HAP-1 (cell line): ENCODE data around the gene RPTOR.
"Not testable (repeated sequence)": the region's sequence is repeated elsewhere in the genome, so short reads cannot be mapped to it uniquely, and the experiment has no call there.

ENCODE experiments used
- DNase-seq, 2 experiments: peaks; one replicate each; pipeline ENCODE4 v3.0.0-alpha.2; 2016 to 2020; ENCODE audit warnings: low spot score in 2 of 2
- H3K27me3 ChIP-seq: fragments of 250-450 bp; sonication (Bioruptor Pico); 2 replicates; pipeline ENCODE4 v1.5.1; 2020; ENCODE audit warnings: low read depth, mild to moderate bottlenecking, moderate library complexity
- H3K36me3 ChIP-seq: fragments of 250-450 bp; sonication (Bioruptor Pico); replicated peaks from 2 replicates; pipeline ENCODE4 v1.5.1; 2020; ENCODE audit warnings: mild to moderate bottlenecking
- H3K4me1 ChIP-seq: fragments of 250-450 bp; sonication (Bioruptor Pico); 2 replicates; pipeline ENCODE4 v1.5.1; 2020; ENCODE audit warnings: mild to moderate bottlenecking
- H3K4me3 ChIP-seq: fragments of 250-450 bp; sonication (Bioruptor Pico); 2 replicates; pipeline ENCODE4 v1.5.1; 2020; ENCODE audit warnings: mild to moderate bottlenecking, moderate library complexity
- H3K9me3 ChIP-seq: fragments of 250-450 bp; sonication (Bioruptor Pico); 2 replicates; pipeline ENCODE4 v1.5.1; 2020; ENCODE audit warnings: mild to moderate bottlenecking, moderate library complexity
- in situ Hi-C: fragments of 300-500 bp; cut with MboI; formaldehyde crosslinking; loops from 3 replicates; pipeline ENCODE4 v1.14.3; 2020; ENCODE audit warnings: low sequenced_read_pairs, inconsistent platforms, mixed read lengths

RPTOR gene

GRCh38 chr17:80696964-80697363 is 152.3 kb downstream of the RPTOR start:
- Histone ChIP-seq H3K4me1 (peaks cover 17% of the 10 kb centered on the region), H3K36me3 (no peaks in the 10 kb centered on the region), H3K4me3 (no peak overlapping the region), H3K27me3 (no peaks in the 10 kb centered on the region), H3K9me3 (no peaks in the 10 kb centered on the region)
- in situ Hi-C loops, result no loop called here
- no peak for DNase-seq

- Histone ChIP-seq H3K9me3 (no peaks in the 10 kb centered on the region), H3K27me3 (no peaks in the 10 kb centered on the region), H3K4me3 (no peak overlapping the region), H3K4me1 (peaks cover 19% of the 10 kb centered on the region), H3K36me3 (no peaks in the 10 kb centered on the region)
- in situ Hi-C loops, result no loop called here
- DNase-seq, result peak; percentile 62 to 69
Observed at GRCh38 chr17:80698297-80698696, 153.7 kb downstream of the RPTOR start.

GRCh38 chr17:80699205-80699604 is 154.6 kb downstream of the RPTOR start:
- H3K9me3 ChIP-seq, H3K36me3 ChIP-seq, H3K27me3 ChIP-seq, H3K4me3 ChIP-seq, in situ Hi-C loops, DNase-seq: not testable (repeated sequence)
- peaks cover 19% of the 10 kb centered on the region for H3K4me1 ChIP-seq

GRCh38 chr17:80701730-80702129 is 157.1 kb downstream of the RPTOR start:
- Histone ChIP-seq H3K9me3 (no peaks in the 10 kb centered on the region), H3K36me3 (no peaks in the 10 kb centered on the region), H3K27me3 (no peaks in the 10 kb centered on the region), H3K4me3 (no peak overlapping the region), H3K4me1 (peaks cover 24% of the 10 kb centered on the region)
- peak; percentile 3 to 35 for DNase-seq
- in situ Hi-C loops, result no loop called here

GRCh38 chr17:80702315-80703141 is 157.9 kb downstream of the RPTOR start:
- H3K36me3 ChIP-seq, result no peaks in the 10 kb centered on the region; the same call in 1 of the 2 replicates
- H3K9me3 ChIP-seq, result no peaks in the 10 kb centered on the region
- in situ Hi-C loops, result no loop called here
- DNase-seq, result no peak
- H3K4me3 ChIP-seq, result no peak overlapping the region
- H3K4me1 ChIP-seq, result peaks cover 27% of the 10 kb centered on the region
- no peaks in the 10 kb centered on the region for H3K27me3 ChIP-seq

- Histone ChIP-seq H3K27me3 (no peaks in the 10 kb centered on the region), H3K4me3 (no peak overlapping the region), H3K9me3 (no peaks in the 10 kb centered on the region), H3K36me3 (no peaks in the 10 kb centered on the region; the same call in 1 of the 2 replicates), H3K4me1 (peaks cover 25% of the 10 kb centered on the region)
- DNase-seq, result no peak
- in situ Hi-C loops, result no loop called here
Observed at GRCh38 chr17:80703142-80703478, 158.5 kb downstream of the RPTOR start.

GRCh38 chr17:80704381-80704819 is 159.8 kb downstream of the RPTOR start:
- Histone ChIP-seq H3K4me1 (peaks cover 15% of the 10 kb centered on the region), H3K4me3 (no peak overlapping the region), H3K36me3 (no peaks in the 10 kb centered on the region; the same call in 1 of the 2 replicates), H3K27me3 (no peaks in the 10 kb centered on the region), H3K9me3 (no peaks in the 10 kb centered on the region)
- DNase-seq, result no peak
- in situ Hi-C loops, result no loop called here

GRCh38 chr17:80704894-80705293 is 160.3 kb downstream of the RPTOR start:
- in situ Hi-C loops, result no loop called here
- Histone ChIP-seq H3K9me3 (no peaks in the 10 kb centered on the region), H3K4me1 (peaks cover 15% of the 10 kb centered on the region)

GRCh38 chr17:80705988-80706387 is 161.3 kb downstream of the RPTOR start:
- Histone ChIP-seq H3K9me3 (no peaks in the 10 kb centered on the region), H3K4me3 (no peak overlapping the region), H3K4me1 (peaks cover 25% of the 10 kb centered on the region), H3K36me3 (no peaks in the 10 kb centered on the region; the same call in 1 of the 2 replicates), H3K27me3 (no peaks in the 10 kb centered on the region)
- in situ Hi-C loops, result no loop called here
- DNase-seq, result no peak

More at GRCh38 chr17:80704894-80705293, 160.3 kb downstream of the RPTOR start:
- Histone ChIP-seq H3K27me3 (no peaks in the 10 kb centered on the region), H3K4me3 (no peak overlapping the region), H3K36me3 (no peaks in the 10 kb centered on the region; the same call in 1 of the 2 replicates)
- no peak for DNase-seq

GRCh38 chr17:80706463-80706867 is 161.8 kb downstream of the RPTOR start:
- peak; percentile 5 to 55 for DNase-seq
- Histone ChIP-seq H3K4me1 (peaks cover 26% of the 10 kb centered on the region), H3K9me3 (no peaks in the 10 kb centered on the region), H3K27me3 (no peaks in the 10 kb centered on the region), H3K4me3 (no peak overlapping the region), H3K36me3 (no peaks in the 10 kb centered on the region; the same call in 1 of the 2 replicates)
- in situ Hi-C loops, result no loop called here

- Histone ChIP-seq H3K4me3 (no peak overlapping the region), H3K27me3 (no peaks in the 10 kb centered on the region), H3K9me3 (no peaks in the 10 kb centered on the region), H3K36me3 (no peaks in the 10 kb centered on the region; the same call in 1 of the 2 replicates), H3K4me1 (peaks cover 19% of the 10 kb centered on the region)
- no peak for DNase-seq
- in situ Hi-C loops, result no loop called here
Observed at GRCh38 chr17:80708480-80708879, 163.8 kb downstream of the RPTOR start.

- in situ Hi-C loops, result no loop called here
- Histone ChIP-seq H3K36me3 (no peaks in the 10 kb centered on the region; the same call in 1 of the 2 replicates), H3K4me3 (no peak overlapping the region), H3K27me3 (no peaks in the 10 kb centered on the region), H3K9me3 (no peaks in the 10 kb centered on the region), H3K4me1 (peaks cover 19% of the 10 kb centered on the region)
- no peak for DNase-seq
Observed at GRCh38 chr17:80709090-80709695, 164.6 kb downstream of the RPTOR start.

GRCh38 chr17:80710714-80711302 is 166.2 kb downstream of the RPTOR start:
- H3K4me1 ChIP-seq, result peaks cover 19% of the 10 kb centered on the region
- H3K36me3 ChIP-seq, result no peaks in the 10 kb centered on the region; the same call in 1 of the 2 replicates
- H3K27me3 ChIP-seq, result no peaks in the 10 kb centered on the region
- DNase-seq, result peak in 1 of 2 experiments; percentile 76
- H3K9me3 ChIP-seq, result no peaks in the 10 kb centered on the region
- H3K4me3 ChIP-seq, result no peak overlapping the region
- in situ Hi-C loops, result no loop called here

- in situ Hi-C loops, result no loop called here
- DNase-seq, result no peak
- no peaks in the 10 kb centered on the region; the same call in 1 of the 2 replicates for H3K36me3 ChIP-seq
- H3K9me3 ChIP-seq, result no peaks in the 10 kb centered on the region
- H3K4me1 ChIP-seq, result peaks cover 11% of the 10 kb centered on the region
- no peaks in the 10 kb centered on the region for H3K27me3 ChIP-seq
- H3K4me3 ChIP-seq, result no peak overlapping the region
Observed at GRCh38 chr17:80712089-80712488, 167.5 kb downstream of the RPTOR start.
